PC-9 (cell line): ENCODE results near the gene LRIF1. TPM values are rescaled to one million over a fixed set of nuclear protein-coding genes. Genes with fewer than 3 reads are reported as not detected.
A peak's percentile ranks its signal among the peaks of the same experiment; 100 is the strongest.

Experiments used
- BruUV-seq: library from RNA; stranded (reverse); fragments of 400-500 nt; replicated peaks from 2 replicates; lab custom pipeline; 2021; lab: Mats Ljungman, UMichigan
- CTCF ChIA-PET: fragments of 300-600 bp; sonication (Branson Sonifier 250); formaldehyde crosslinking; loops from one replicate; lab custom pipeline; 2022; ENCODE audit warnings: antibody characterized with exemption; lab: Charles Lee
- POLR2A ChIA-PET: fragments of 300-600 bp; sonication (Branson Sonifier 250); formaldehyde crosslinking; loops from one replicate; lab custom pipeline; 2022; ENCODE audit warnings: antibody characterized with exemption; ENCODE audit not compliant: unreplicated experiment; lab: Charles Lee
- DNase-seq, 2 experiments: peaks; one replicate each; pipeline versions ENCODE4 v3.0.0 to v3.0.0-alpha.2; 2015 to 2022; ENCODE audit warnings: mixed read lengths in 1 of 2
- H2AFZ ChIP-seq: fragments of 200-600 bp; sonication (generic); 2 replicates; pipeline ENCODE4 v1.8.1; 2017; ENCODE audit warnings: antibody characterized with exemption
- H3F3A ChIP-seq: fragments of 200-600 bp; sonication (generic); 2 replicates; pipeline ENCODE4 v1.8.1; 2017; ENCODE audit warnings: antibody characterized with exemption, mild to moderate bottlenecking, low read depth; ENCODE audit not compliant: insufficient read depth
- H3K27ac ChIP-seq: fragments of 200-600 bp; sonication (generic); 2 replicates; pipeline ENCODE4 v1.6.1; 2016; ENCODE audit warnings: mixed run types
- H3K27me3 ChIP-seq: fragments of 200-600 bp; sonication (generic); 2 replicates; pipeline ENCODE4 v1.6.1; 2016; ENCODE audit warnings: low read depth, mixed run types; ENCODE audit not compliant: insufficient read depth
- H3K36me3 ChIP-seq: fragments of 200-600 bp; sonication (generic); 2 replicates; pipeline ENCODE4 v1.6.1; 2016; ENCODE audit warnings: low read depth, mixed run types
- H3K4me1 ChIP-seq: fragments of 200-600 bp; sonication (generic); replicated peaks from 2 replicates; pipeline ENCODE4 v1.6.1; 2016; ENCODE audit warnings: mixed run types; ENCODE audit not compliant: insufficient read depth
- H3K4me2 ChIP-seq: fragments of 200-600 bp; sonication (generic); 2 replicates; pipeline ENCODE4 v1.6.1; 2017; ENCODE audit warnings: mixed run types
- H3K4me3 ChIP-seq: fragments of 200-600 bp; sonication (generic); 2 replicates; pipeline ENCODE4 v1.6.1; 2016; ENCODE audit warnings: mixed run types
- H3K79me2 ChIP-seq: fragments of 200-600 bp; sonication (generic); 2 replicates; pipeline ENCODE4 v1.6.1; 2017; ENCODE audit warnings: low read depth, mixed run types
- H3K9me2 ChIP-seq: fragments of 200-600 bp; sonication (generic); 2 replicates; pipeline ENCODE4 v1.8.1; 2017; ENCODE audit warnings: mild to moderate bottlenecking; ENCODE audit not compliant: insufficient read depth
- H3K9me3 ChIP-seq: fragments of 200-600 bp; sonication (generic); 2 replicates; pipeline ENCODE4 v1.8.1; 2016; ENCODE audit warnings: low read depth; ENCODE audit not compliant: insufficient read depth
- H4K20me1 ChIP-seq: fragments of 200-600 bp; sonication (generic); 2 replicates; pipeline ENCODE4 v1.8.1; 2017; ENCODE audit not compliant: insufficient read depth
- EZH2 ChIP-seq: fragments of 200-600 bp; sonication (generic); IDR thresholded peaks from 2 replicates; pipeline ENCODE4 v1.8.0; 2017; ENCODE audit warnings: antibody characterized with exemption, low read depth
- intact Hi-C: fragments of 100-400 bp; cut with micrococcal nuclease; formaldehyde crosslinking; loops from one replicate; pipeline ENCODE4 v1.10.0; 2022; ENCODE audit not compliant: unreplicated experiment
- total RNA-seq: library from RNA; stranded (reverse); gene quantifications from 2 replicates; pipeline ENCODE4 v1.2.3, GENCODE V29; 2021
- TF ChIP-seq, protein P1 (sequence below): fragments of 200-600 bp; sonication (generic); conservative IDR thresholded peaks from 2 replicates; pipeline ENCODE4 v1.6.1; 2017; ENCODE audit warnings: mixed run types, antibody characterized with exemption, mild to moderate bottlenecking, moderate library complexity

The LRIF1 gene
- total RNA-seq, 1 experiment from 2014 or later: 13.5 TPM

DNA sequence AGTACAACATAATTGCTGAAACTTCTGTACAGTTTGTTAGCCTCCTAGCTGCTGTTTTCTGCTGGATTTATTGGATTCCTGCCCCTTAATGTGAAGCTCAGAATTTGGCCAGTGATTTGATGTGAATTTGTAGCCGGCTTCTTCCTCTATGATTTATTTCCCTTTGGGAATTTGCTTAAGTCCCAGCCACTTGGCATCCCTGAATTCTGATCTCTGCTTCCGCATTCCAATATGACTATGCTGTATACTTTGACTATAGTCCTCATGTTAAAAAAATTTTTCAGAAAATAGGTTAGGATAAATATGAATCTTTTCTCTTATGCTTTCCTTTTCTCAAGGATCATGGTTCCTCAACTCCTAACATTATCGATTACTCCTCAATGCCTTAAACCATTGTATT, 12.4 kb upstream of the LRIF1 start:
- BruUV-seq: no TSS peak
- peaks cover 8% of the 10 kb centered on the region; the same call in 1 of the 2 replicates for H3K9me3 ChIP-seq
- no peak overlapping the region for H2AFZ ChIP-seq
- peak in 1 of 2 experiments; percentile 59 for DNase-seq
- H3K27me3 ChIP-seq: peaks cover 10% of the 10 kb centered on the region
- no peaks in the 10 kb centered on the region for H3K36me3 ChIP-seq
- H3F3A ChIP-seq: no peaks in the 10 kb centered on the region
- H3K27ac ChIP-seq: no peak overlapping the region
- 0 out of 2 replicates have a peak, but pooled peaks cover 3% of the 10 kb centered on the region for H3K4me1 ChIP-seq
- H3K79me2 ChIP-seq: no peaks in the 10 kb centered on the region
- ChIA-PET CTCF (no interaction called here), POLR2A (no interaction called here)
- no peaks in the 10 kb centered on the region for H3K9me2 ChIP-seq
- TF ChIP-seq EZH2: no peak
- TF ChIP-seq, protein P1, sequence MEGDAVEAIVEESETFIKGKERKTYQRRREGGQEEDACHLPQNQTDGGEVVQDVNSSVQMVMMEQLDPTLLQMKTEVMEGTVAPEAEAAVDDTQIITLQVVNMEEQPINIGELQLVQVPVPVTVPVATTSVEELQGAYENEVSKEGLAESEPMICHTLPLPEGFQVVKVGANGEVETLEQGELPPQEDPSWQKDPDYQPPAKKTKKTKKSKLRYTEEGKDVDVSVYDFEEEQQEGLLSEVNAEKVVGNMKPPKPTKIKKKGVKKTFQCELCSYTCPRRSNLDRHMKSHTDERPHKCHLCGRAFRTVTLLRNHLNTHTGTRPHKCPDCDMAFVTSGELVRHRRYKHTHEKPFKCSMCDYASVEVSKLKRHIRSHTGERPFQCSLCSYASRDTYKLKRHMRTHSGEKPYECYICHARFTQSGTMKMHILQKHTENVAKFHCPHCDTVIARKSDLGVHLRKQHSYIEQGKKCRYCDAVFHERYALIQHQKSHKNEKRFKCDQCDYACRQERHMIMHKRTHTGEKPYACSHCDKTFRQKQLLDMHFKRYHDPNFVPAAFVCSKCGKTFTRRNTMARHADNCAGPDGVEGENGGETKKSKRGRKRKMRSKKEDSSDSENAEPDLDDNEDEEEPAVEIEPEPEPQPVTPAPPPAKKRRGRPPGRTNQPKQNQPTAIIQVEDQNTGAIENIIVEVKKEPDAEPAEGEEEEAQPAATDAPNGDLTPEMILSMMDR: no peak
- H4K20me1 ChIP-seq: no peaks in the 10 kb centered on the region
- H3K4me2 ChIP-seq: no peak overlapping the region
- intact Hi-C loops: no loop called here
- no peak overlapping the region for H3K4me3 ChIP-seq

DNA sequence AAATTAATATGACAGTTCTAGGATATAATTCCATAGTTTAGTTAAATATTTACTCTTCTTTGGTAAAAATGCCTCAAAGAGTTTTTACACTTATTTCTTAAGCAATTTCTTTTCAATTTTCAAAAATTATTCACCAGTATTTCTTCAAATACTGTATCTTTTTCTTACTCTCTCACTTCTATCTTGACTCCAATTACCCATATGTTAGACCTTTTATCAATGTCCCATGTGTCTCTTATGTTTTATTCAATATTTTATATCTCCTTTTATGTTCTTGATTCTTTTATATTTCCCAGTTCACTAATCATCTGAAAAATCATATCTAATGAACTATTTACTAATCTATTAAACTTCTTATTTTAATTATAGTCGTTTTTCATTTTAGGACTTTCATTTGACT, 11.5 kb upstream of the LRIF1 start:
- ChIA-PET CTCF (no interaction called here), POLR2A (no interaction called here)
- DNase-seq: no peak
- H4K20me1 ChIP-seq: no peaks in the 10 kb centered on the region
- H3K27me3 ChIP-seq: peaks cover 9% of the 10 kb centered on the region
- no peak overlapping the region for H2AFZ ChIP-seq
- H3K9me2 ChIP-seq: no peaks in the 10 kb centered on the region
- no peak overlapping the region for H3K27ac ChIP-seq
- no peaks in the 10 kb centered on the region for H3K36me3 ChIP-seq
- no peaks in the 10 kb centered on the region for H3F3A ChIP-seq
- TF ChIP-seq, protein P1: no peak
- no peak for TF ChIP-seq EZH2
- H3K4me3 ChIP-seq: no peak overlapping the region
- peaks cover 8% of the 10 kb centered on the region; the same call in 1 of the 2 replicates for H3K9me3 ChIP-seq
- H3K4me2 ChIP-seq: no peak overlapping the region
- H3K4me1 ChIP-seq: 0 out of 2 replicates have a peak, but pooled peaks cover 3% of the 10 kb centered on the region
- no TSS peak for BruUV-seq
- intact Hi-C loops: no loop called here
- no peaks in the 10 kb centered on the region for H3K79me2 ChIP-seq

DNA sequence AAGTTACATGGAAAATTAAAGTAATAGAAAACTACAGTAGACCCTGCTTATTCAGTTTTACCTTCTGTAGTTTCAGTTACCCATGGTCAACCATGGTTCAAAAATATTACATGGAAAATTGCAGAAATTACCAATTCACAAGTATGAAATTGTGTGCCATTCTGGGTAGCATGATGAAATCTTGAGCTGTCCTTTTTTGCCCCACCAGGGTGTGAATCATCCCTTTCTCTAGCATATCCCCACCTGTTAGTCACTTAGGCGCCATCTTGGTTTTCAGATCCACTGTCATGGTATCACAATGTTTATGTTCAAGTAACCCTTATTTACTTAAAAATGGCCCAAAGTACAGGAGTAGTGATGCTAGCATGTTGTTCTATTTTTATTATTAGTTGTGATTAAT, 3.5 kb upstream of the LRIF1 start:
- TF ChIP-seq, protein P1: no peak
- no peak for TF ChIP-seq EZH2
- intact Hi-C loops: no loop called here
- ChIA-PET CTCF (no interaction called here), POLR2A (no interaction called here)
- Histone ChIP-seq H3K36me3 (peaks cover 6% of the 10 kb centered on the region; the same call in 1 of the 2 replicates), H3K27ac (no peak overlapping the region), H3K9me3 (peaks cover 25% of the 10 kb centered on the region), H3K4me1 (peaks cover 18% of the 10 kb centered on the region), H2AFZ (no peak overlapping the region), H4K20me1 (no peaks in the 10 kb centered on the region), H3F3A (peaks cover 26% of the 10 kb centered on the region), H3K4me3 (no peak overlapping the region), H3K4me2 (no peak overlapping the region), H3K79me2 (peaks cover 6% of the 10 kb centered on the region), H3K9me2 (no peaks in the 10 kb centered on the region), H3K27me3 (no peaks in the 10 kb centered on the region)
- DNase-seq: no peak
- no TSS peak for BruUV-seq
